Transverse colon (tissue), 4 donors: ENCODE measurements around the gene KLC4. TPM values are rescaled to one million over a fixed set of nuclear protein-coding genes. Genes with fewer than 3 reads are reported as not detected.

Experiments used
- DNase-seq: peaks from one replicate; pipeline ENCODE4 v3.0.0-alpha.2; 2019
- H3K27ac ChIP-seq, 4 donors: fragments of 200-600 bp; sonication (generic); 2 replicates each; pipeline ENCODE4 v1.5.1; 2016 to 2018; ENCODE audit warnings: inconsistent platforms in 4 of 4
- H3K27me3 ChIP-seq: fragments of 200-600 bp; sonication (generic); 2 replicates; pipeline ENCODE4 v1.5.1; 2017; ENCODE audit warnings: inconsistent platforms
- H3K36me3 ChIP-seq, 4 donors: fragments of 200-600 bp; sonication (generic); 2 replicates each; pipeline ENCODE4 v1.5.1; 2017 to 2019; ENCODE audit warnings: inconsistent platforms in 4 of 4
- H3K4me1 ChIP-seq, 4 donors: fragments of 200-600 bp; sonication (generic); 2 replicates each; pipeline ENCODE4 v1.5.1; 2017 to 2020; ENCODE audit warnings: inconsistent platforms in 4 of 4
- H3K4me3 ChIP-seq, 4 donors: fragments of 200-600 bp; sonication (generic); 1 replicate in 1 of 4; 2 replicates in 3 of 4; pipeline versions ENCODE4 v1.5.1 to v1.6.1; 2017 to 2019; ENCODE audit warnings: inconsistent platforms in 4 of 4
- H3K9me3 ChIP-seq, 2 donors: fragments of 200-600 bp; sonication (generic); 2 replicates each; pipeline ENCODE4 v1.5.1; 2017 to 2019; ENCODE audit warnings: inconsistent platforms in 2 of 2
- EP300 ChIP-seq: sonication (generic); formaldehyde crosslinking; IDR thresholded peaks from one replicate; pipeline ENCODE4 v1.6.1; 2017; ENCODE audit warnings: antibody characterized with exemption, low read depth
- POLR2A ChIP-seq: fragments of 450-650 bp; IDR thresholded peaks from one replicate; pipeline ENCODE4 v1.6.1; 2016; ENCODE audit warnings: antibody characterized with exemption, mild to moderate bottlenecking, moderate library complexity
- POLR2AphosphoS5 ChIP-seq, 3 donors: sonication (generic); formaldehyde crosslinking; IDR thresholded peaks; one replicate each; pipeline ENCODE4 v1.6.1; 2016; ENCODE audit warnings: antibody characterized with exemption in 3 of 3
- WGBS, 2 donors: methylation state at CpG; one replicate each; pipeline ENCODE4 v1.1.5; 2018; ENCODE audit warnings: low coverage in 1 of 2; 5-methylcytosine and 5-hydroxymethylcytosine counted together
- in situ Hi-C, 4 donors: fragments of 200-750 bp; cut with MboI; loops; one replicate each; pipeline versions ENCODE4 v1.15.0 to v1.15.1; 2017; ENCODE audit warnings: low sequenced_read_pairs in 3 of 4, low pct_ligation_motif_present in 1 of 4, low pct_unique_long_range_greater_than_20kb in 1 of 4
- intact Hi-C: fragments of 100-400 bp; cut with DNase I; formaldehyde crosslinking; loops from one replicate; pipeline ENCODE4 v1.15.1; 2023; ENCODE audit warnings: low total_unique reads
- total RNA-seq, 4 donors: library from RNA; depleted of rRNA; stranded (reverse); fragments of >200 nt; gene quantifications; one replicate each; pipeline ENCODE4 v1.1.0, GENCODE V29; 2016
- TF ChIP-seq, protein P1 (sequence below), 5 experiments: fragments of 200-600 bp in 3 of 5; fragments of 450-650 bp in 2 of 5; sonication (generic) in 3 of 5; IDR thresholded peaks; 1 replicate in 2 of 5; 2 replicates in 3 of 5; pipeline ENCODE4 v1.5.1; 2016 to 2017; ENCODE audit warnings: antibody characterized with exemption in 5 of 5, inconsistent platforms in 3 of 5, mild to moderate bottlenecking in 2 of 5, moderate library complexity in 1 of 5

KLC4 gene
- total RNA-seq, 4 donors from 2014 or later, result 91.9 to 296 (median 159) TPM

DNA sequence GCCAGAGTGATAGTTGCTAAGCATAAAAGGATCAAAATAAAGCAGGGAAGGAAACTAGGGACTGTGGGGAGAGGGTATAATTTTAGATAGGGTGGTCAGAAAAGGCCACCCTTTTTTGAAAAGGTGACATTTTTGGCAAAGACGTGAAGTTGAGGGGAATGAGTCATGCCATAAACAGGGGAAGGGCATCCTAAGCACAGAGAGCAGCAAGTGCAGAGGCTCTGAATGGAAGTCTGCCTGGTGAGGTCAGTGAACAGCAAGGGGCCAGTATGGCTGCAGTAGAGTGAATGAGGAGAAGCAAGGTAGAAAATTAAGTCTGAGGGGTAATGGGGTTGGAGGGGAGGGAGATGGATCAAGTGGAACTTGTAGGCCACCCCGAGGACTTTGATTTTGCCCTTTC, 2.4 kb downstream of the KLC4 start:
- Histone ChIP-seq H3K9me3 (no peaks in the 10 kb centered on the region), H3K4me3 (peak overlapping the region in 2 of 4 donors; percentile 68 to 81), H3K27ac (peak overlapping the region in 2 of 4 donors; percentile 89 to 92), H3K4me1 (peaks cover 17 to 33% (median 29%) of the 10 kb centered on the region in 4 donors), H3K36me3 (peaks cover 0 to 17% (median 5%) of the 10 kb centered on the region in 4 donors), H3K27me3 (no peaks in the 10 kb centered on the region)
- intact Hi-C loops (no loop called here), in situ Hi-C loops (no loop called here)
- 25 to 60% methylated on average over 1 to 2 of the region's 2 CpGs for WGBS, 2 donors
- DNase-seq, result no peak
- TF ChIP-seq POLR2A, result no peak

DNA sequence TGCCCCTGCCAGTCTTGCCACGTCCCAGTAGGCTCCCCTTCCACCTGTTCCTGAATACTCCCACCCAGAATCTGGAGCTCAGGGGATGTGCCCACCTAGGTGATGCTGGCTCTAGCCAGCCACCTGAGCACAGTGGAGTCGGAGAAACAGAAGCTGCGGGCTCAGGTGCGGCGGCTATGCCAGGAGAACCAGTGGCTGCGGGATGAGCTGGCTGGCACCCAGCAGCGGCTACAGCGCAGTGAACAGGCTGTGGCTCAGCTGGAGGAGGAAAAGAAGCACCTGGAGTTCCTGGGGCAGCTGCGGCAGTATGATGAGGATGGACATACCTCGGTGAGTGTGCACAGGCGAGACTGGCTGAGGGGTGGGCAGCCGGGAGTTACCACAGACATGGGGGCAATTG, 3.4 kb downstream of the KLC4 start:
- Histone ChIP-seq H3K4me3 (no peak overlapping the region), H3K36me3 (peaks cover 0 to 19% (median 5%) of the 10 kb centered on the region in 4 donors), H3K27ac (no peak overlapping the region), H3K4me1 (peaks cover 17 to 33% (median 28%) of the 10 kb centered on the region in 4 donors), H3K9me3 (no peaks in the 10 kb centered on the region), H3K27me3 (no peaks in the 10 kb centered on the region)
- TF ChIP-seq POLR2A (no peak), POLR2AphosphoS5 (IDR thresholded peaks at IDR 0.05) (no peak)
- no peak for DNase-seq
- WGBS, 2 donors, result 87 to 93% methylated on average over 7 to 8 of the region's 12 CpGs
- in situ Hi-C loops, result no loop called here
- intact Hi-C loops, result no loop called here

DNA sequence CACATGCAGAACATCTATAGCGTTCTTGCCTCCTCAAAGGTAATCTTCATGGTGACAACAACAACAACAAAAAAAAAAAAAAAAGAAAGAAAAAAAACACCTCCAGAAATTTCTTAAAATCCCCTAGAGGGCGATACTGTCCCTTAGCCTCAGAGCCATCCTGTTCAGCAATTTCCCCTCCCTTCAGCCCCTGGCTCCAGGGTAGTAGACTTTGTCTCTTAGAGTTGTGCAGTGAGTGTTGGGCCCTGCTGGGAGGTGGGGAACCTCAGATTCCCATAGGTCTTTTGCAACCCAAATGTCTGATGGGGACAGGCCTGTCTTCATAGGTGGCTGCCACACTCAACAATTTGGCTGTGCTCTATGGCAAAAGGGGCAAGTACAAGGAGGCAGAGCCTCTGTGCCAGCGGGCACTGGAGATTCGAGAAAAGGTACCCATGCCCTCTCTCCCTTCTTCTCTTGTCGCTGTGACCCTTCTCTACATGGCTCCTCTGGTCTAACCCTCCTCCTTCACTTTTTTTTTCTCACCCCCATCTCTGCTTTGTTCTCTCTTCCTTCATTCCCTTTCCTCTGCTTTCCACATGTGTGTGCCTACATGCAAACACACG, 10.7 kb downstream of the KLC4 start:
- no peak for TF ChIP-seq EP300
- TF ChIP-seq, protein P1, sequence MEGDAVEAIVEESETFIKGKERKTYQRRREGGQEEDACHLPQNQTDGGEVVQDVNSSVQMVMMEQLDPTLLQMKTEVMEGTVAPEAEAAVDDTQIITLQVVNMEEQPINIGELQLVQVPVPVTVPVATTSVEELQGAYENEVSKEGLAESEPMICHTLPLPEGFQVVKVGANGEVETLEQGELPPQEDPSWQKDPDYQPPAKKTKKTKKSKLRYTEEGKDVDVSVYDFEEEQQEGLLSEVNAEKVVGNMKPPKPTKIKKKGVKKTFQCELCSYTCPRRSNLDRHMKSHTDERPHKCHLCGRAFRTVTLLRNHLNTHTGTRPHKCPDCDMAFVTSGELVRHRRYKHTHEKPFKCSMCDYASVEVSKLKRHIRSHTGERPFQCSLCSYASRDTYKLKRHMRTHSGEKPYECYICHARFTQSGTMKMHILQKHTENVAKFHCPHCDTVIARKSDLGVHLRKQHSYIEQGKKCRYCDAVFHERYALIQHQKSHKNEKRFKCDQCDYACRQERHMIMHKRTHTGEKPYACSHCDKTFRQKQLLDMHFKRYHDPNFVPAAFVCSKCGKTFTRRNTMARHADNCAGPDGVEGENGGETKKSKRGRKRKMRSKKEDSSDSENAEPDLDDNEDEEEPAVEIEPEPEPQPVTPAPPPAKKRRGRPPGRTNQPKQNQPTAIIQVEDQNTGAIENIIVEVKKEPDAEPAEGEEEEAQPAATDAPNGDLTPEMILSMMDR (IDR thresholded peaks at IDR 0.05), result peak; percentile 34 to 46 (median 37)
- 59% methylated on average over 6 of the region's 6 CpGs; no CpG with 5 or more reads in 1 of the 2 donors for WGBS, 2 donors
- no peak for DNase-seq
- intact Hi-C loops (loop anchor here (5.0 kb wide), 1 partner anchor 1222 kb away; no protein-coding TSS in a partner anchor), in situ Hi-C loops (no loop called here)
- H3K9me3 ChIP-seq, result no peaks in the 10 kb centered on the region
- no peaks in the 10 kb centered on the region for H3K4me1 ChIP-seq
- H3K36me3 ChIP-seq, result peaks cover 0 to 37% (median 7%) of the 10 kb centered on the region in 4 donors
- no peaks in the 10 kb centered on the region for H3K27me3 ChIP-seq
- no peak overlapping the region for H3K4me3 ChIP-seq
- no peak overlapping the region for H3K27ac ChIP-seq

DNA sequence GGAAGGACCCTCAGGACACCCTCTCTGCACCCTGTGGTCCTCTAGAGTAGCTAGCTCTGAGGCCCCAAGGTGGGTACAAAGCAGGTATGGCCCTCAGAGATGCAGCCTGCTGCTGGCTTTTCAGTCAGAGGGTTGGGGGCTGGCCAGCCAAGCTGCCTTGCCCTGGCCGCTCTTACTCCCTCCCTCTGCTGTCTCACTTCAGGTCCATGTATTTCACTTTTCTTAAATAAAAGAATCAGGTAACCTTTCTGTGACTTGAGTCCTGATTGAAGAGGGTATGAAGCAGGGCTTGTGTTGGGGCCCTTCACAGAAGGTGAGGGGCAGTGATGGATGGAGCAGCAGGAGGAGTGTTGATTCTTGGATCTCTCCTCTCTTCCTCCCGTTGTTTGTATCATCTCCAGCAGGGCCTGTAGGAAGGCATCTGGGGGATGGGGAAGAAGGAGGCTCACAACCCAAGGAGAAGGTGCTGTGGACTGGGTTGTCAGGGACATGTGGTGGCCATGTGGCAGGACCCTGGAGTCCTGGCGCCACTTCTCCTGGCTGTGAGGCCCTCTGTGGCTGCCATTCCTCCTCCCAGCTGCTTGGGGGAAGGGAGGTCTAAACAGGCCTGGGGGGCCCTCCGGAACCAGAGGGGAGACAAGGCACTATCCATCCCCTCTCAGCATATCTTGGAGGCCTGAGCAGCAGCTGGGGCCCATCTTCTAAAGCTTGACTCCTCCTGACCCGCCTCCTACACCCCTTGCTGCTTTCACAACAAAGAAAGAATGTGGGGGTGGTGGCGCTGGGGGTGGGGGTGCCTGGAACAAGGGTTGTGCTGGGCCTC, 15.6 kb downstream of the KLC4 start:
- Histone ChIP-seq H3K27me3 (peaks cover 13% of the 10 kb centered on the region), H3K9me3 (no peaks in the 10 kb centered on the region), H3K36me3 (peaks cover 0 to 18% (median 3%) of the 10 kb centered on the region in 4 donors), H3K4me1 (peaks cover 0 to 17% (median 10%) of the 10 kb centered on the region in 4 donors), H3K27ac (peak overlapping the region in 2 of 4 donors; percentile 37 to 69), H3K4me3 (no peak overlapping the region)
- no peak for TF ChIP-seq POLR2AphosphoS5 (IDR thresholded peaks at IDR 0.05)
- DNase-seq, result no peak
- 0 to 71% methylated on average over 1 to 6 of the region's 6 CpGs for WGBS, 2 donors
- intact Hi-C loops (loop anchor here (5.0 kb wide), 2 partner anchors 67 to 1217 kb away; no protein-coding TSS in a partner anchor), in situ Hi-C loops (no loop called here)

DNA sequence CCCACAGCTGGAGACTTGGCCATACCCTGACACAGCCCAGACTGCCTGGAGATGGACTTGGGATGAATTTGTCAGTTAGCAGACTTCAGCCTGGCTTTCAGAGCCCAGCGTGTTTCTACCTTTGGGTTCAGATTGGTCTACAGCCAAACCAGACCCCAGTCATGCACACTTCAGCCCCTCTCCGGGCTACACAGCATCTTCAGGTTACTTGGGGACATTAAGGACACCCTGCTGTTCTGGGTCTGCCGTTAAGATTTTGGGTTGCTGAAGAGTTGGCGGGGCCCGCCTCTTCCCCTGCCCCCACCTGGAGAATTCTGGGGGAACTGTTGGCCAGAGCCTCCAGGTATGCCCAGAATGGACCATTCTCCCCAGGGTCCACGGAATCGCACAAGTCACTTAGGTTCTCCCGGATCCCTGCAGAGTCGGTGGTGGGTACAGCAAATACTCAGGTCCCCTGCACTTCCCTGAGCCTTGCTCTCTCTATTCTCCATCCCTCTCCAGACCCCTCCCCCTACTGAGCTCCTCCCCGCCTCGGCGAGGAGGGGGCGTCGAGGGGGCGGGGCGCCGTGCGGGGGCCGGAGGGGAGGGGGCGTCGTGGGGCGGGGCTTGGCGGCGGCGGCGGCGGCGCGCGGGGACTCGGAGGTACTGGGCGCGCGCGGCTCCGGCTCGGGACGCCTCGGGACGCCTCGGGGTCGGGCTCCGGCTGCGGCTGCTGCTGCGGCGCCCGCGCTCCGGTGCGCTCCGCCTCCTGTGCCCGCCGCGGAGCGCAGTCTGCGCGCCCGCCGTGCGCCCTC, 16.4 kb downstream of the KLC4 start, which contains the start of gene PTK7:
Gene PTK7 (plus strand): TSS at position 645 of the 794 bp plus-strand sequence. CDS start 175 bp downstream, outside the sequence.
- 36% methylated on average over 8 of the region's 60 CpGs; no CpG with 5 or more reads in 1 of the 2 donors for WGBS, 2 donors
- DNase-seq, result no peak
- intact Hi-C loops (loop anchor here (5.0 kb wide), 1 partner anchor 66 kb away; no protein-coding TSS in a partner anchor), in situ Hi-C loops (no loop called here)
- H3K4me3 ChIP-seq, result peak within 1 kb of the TSS; percentile 25 to 60 (median 46)
- peak within 1 kb of the TSS; percentile 48 to 69 (median 49) for H3K27ac ChIP-seq
- peaks cover 0 to 14% (median 0%) of the 10 kb centered on the region in 4 donors for H3K36me3 ChIP-seq
- TF ChIP-seq POLR2A (no peak), EP300 (no peak), POLR2AphosphoS5 (IDR thresholded peaks at IDR 0.05) (no peak)
- TF ChIP-seq, protein P1 (IDR thresholded peaks at IDR 0.05), result no peak
- H3K27me3 ChIP-seq, result peaks cover 13% of the 10 kb centered on the region
- peaks cover 0 to 17% (median 10%) of the 10 kb centered on the region in 4 donors for H3K4me1 ChIP-seq
- no peaks in the 10 kb centered on the region for H3K9me3 ChIP-seq
